ENCODE results near the gene CD163L1. TPM values are rescaled to one million over a fixed set of nuclear protein-coding genes. Genes with fewer than 3 reads are reported as not detected.
"Not testable (repeated sequence)": the region's sequence is repeated elsewhere in the genome, so short reads cannot be mapped to it uniquely, and the experiment has no call there.

Gene CD163L1
- total RNA-seq, 1 donor from 2014 or later: not detected

DNA sequence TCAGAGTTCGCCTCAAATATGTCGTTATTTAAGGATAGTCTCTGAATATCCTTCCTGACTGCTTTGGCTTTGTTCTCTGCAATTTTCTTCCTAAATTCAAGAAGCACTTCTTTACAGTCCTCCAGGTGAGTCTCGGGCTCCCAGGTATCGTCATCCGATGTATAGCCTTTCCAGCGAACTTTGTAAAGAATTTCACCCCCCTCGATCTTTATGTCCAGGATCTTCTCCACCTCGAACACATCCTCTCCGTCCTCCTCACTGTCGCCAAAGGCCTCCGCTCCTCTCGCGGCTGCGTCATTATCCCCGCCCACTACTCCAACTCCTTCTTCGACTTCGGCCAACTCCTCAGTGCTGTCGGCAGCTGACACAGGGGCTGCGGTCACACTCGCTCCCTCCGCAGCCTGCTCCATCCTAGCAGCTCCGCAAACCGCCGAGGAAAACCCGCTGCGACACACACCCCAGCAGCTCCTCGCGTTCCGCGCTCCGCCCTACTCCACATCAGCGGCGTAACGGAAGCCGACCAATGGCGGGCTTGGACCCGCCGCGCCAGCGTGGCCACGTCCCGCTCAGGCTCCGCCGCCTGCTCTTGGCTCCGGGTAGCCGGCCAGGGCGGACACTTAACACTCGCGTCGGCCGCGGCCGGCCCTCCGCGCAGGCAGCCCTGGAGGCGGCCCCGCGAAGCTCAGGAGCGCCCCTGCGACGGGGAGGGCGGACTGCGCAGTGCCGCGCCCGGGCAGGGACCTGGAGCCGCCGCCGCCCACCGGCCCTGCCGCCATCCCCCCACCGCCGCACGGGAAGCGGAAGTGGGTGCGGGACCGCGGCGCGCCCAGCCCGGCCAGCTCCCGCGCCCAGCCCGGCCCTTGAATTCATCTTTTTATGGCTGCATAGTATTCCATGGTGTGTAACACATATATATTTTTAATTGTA is 4.1 kb downstream of the CD163L1 start:
- H3K9me3 ChIP-seq (ENCODE audit: low read depth): no peaks in the 10 kb centered on the region
- no peaks in the 10 kb centered on the region for H3K4me1 ChIP-seq
- H3K27me3 ChIP-seq: peaks cover 4% of the 10 kb centered on the region
- H3K36me3 ChIP-seq: no peaks in the 10 kb centered on the region
- TF ChIP-seq, protein P1, sequence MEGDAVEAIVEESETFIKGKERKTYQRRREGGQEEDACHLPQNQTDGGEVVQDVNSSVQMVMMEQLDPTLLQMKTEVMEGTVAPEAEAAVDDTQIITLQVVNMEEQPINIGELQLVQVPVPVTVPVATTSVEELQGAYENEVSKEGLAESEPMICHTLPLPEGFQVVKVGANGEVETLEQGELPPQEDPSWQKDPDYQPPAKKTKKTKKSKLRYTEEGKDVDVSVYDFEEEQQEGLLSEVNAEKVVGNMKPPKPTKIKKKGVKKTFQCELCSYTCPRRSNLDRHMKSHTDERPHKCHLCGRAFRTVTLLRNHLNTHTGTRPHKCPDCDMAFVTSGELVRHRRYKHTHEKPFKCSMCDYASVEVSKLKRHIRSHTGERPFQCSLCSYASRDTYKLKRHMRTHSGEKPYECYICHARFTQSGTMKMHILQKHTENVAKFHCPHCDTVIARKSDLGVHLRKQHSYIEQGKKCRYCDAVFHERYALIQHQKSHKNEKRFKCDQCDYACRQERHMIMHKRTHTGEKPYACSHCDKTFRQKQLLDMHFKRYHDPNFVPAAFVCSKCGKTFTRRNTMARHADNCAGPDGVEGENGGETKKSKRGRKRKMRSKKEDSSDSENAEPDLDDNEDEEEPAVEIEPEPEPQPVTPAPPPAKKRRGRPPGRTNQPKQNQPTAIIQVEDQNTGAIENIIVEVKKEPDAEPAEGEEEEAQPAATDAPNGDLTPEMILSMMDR (IDR thresholded peaks at IDR 0.05): peak; percentile 21
- TF ChIP-seq EZH2phosphoT487 (IDR thresholded peaks at IDR 0.05) (no peak), EZH2 (IDR thresholded peaks at IDR 0.05) (no peak)
- no peak overlapping the region for H3K27ac ChIP-seq
- H3K4me3 Mint-ChIP-seq: peak overlapping the region; percentile 76
- H4K20me1 ChIP-seq (ENCODE audit: low read depth): no peaks in the 10 kb centered on the region
- H3K9me3 Mint-ChIP-seq: peaks cover 5% of the 10 kb centered on the region
- peak overlapping the region; percentile 91 for H2AFZ ChIP-seq (replicated peaks)
- no peaks in the 10 kb centered on the region for H3K79me2 ChIP-seq (ENCODE audit: low read depth)
- peak; percentile 79 for DNase-seq (ENCODE audit: low spot score)
- no peak overlapping the region for H3K9ac ChIP-seq
- no peaks in the 10 kb centered on the region for H3K4me1 Mint-ChIP-seq
- H3K27me3 Mint-ChIP-seq (ENCODE audit: insufficient read depth, low read depth): peaks cover 3% of the 10 kb centered on the region
- peak overlapping the region; percentile 61 for H3K4me2 ChIP-seq
- H3K36me3 Mint-ChIP-seq: no peaks in the 10 kb centered on the region
- H3K27ac Mint-ChIP-seq: no peak overlapping the region
- H3F3A ChIP-seq (ENCODE audit: low read depth): peaks cover 8% of the 10 kb centered on the region
- H3K4me3 ChIP-seq: peak overlapping the region; percentile 41

DNA sequence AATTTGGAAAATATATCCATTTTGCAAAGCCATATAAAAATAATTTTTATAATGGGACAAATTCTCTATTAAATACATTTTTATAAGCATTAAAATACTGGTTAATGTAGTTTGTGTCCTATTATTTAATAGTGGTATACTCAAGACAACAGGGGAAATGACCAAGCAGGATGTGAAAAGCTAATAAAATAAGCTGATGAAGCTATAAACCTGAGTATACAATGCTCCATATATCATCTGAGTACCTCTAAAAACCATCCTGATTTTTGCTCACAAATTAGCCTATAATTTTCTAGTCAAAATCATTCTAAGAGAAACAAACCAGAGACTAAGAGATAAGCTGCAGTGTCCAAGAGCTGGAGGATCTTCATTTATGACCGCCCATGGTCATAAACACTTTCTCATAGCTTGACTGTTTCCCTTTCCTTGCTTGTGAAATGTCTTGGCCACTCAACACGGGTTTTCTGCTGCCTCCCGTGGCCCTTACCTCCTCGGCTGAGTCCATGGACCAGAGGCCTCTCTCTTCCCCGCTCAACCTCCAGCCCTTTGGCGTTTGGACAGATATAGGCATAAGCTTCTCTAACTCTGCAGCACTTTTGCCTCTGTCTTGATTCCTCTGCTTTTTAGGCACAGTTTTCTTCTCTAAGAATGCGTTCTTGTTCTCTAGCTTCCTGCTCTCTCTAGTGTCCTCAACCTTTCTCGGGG is 5.5 kb downstream of the CD163L1 start:
- H3F3A ChIP-seq (ENCODE audit: low read depth); H3K36me3 Mint-ChIP-seq; H3K4me2 ChIP-seq; H3K27ac ChIP-seq; H3K4me1 Mint-ChIP-seq; H3K4me3 Mint-ChIP-seq; H3K9ac ChIP-seq; H2AFZ ChIP-seq (replicated peaks); DNase-seq (ENCODE audit: low spot score); H3K4me3 ChIP-seq; H4K20me1 ChIP-seq (ENCODE audit: low read depth); H3K4me1 ChIP-seq; H3K9me3 ChIP-seq (ENCODE audit: low read depth); H3K9me3 Mint-ChIP-seq; H3K79me2 ChIP-seq (ENCODE audit: low read depth); H3K27me3 ChIP-seq; H3K36me3 ChIP-seq; H3K27me3 Mint-ChIP-seq (ENCODE audit: insufficient read depth, low read depth); H3K27ac Mint-ChIP-seq: not testable (repeated sequence)

DNA sequence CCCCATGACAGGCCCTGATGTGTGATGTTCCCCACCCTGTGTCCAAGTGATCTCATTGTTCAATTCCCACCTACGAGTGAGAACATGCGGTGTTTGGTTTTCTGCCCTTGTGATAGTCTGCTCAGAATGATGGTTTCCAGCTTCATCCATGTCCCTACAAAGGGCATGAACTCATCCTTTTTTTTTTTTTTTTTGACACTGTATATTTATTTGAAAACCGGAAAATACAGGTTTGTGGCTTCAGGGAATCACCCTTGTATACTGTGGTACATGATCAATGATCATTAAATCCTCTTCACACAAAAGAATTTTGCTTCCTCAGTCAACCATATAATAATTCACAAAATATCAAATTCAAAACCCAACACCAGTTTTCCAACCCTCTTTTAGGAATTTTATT is 6.5 kb downstream of the CD163L1 start:
- H3K4me1 Mint-ChIP-seq: not testable (repeated sequence)

GRCh38 chr12:7434670-7435069 is 9.3 kb downstream of the CD163L1 start:
- no peak overlapping the region for H3K9ac ChIP-seq
- no peaks in the 10 kb centered on the region for H3K36me3 Mint-ChIP-seq
- peaks cover 2% of the 10 kb centered on the region for H3K27me3 Mint-ChIP-seq (ENCODE audit: insufficient read depth, low read depth)
- no peaks in the 10 kb centered on the region for H3K4me1 ChIP-seq
- no peaks in the 10 kb centered on the region for H3K36me3 ChIP-seq
- no peak overlapping the region for H2AFZ ChIP-seq (replicated peaks)
- no peaks in the 10 kb centered on the region for H4K20me1 ChIP-seq (ENCODE audit: low read depth)
- no peak overlapping the region for H3K27ac Mint-ChIP-seq
- no peak overlapping the region for H3K4me3 ChIP-seq
- no peaks in the 10 kb centered on the region for H3K9me3 ChIP-seq (ENCODE audit: low read depth)
- H3K27me3 ChIP-seq: no peaks in the 10 kb centered on the region
- no peak overlapping the region for H3K4me2 ChIP-seq
- H3F3A ChIP-seq (ENCODE audit: low read depth): peaks cover 5% of the 10 kb centered on the region
- H3K4me1 Mint-ChIP-seq: no peaks in the 10 kb centered on the region
- H3K9me3 Mint-ChIP-seq: peaks cover 3% of the 10 kb centered on the region
- no peak for DNase-seq (ENCODE audit: low spot score)
- H3K79me2 ChIP-seq (ENCODE audit: low read depth): no peaks in the 10 kb centered on the region
- TF ChIP-seq EZH2 (IDR thresholded peaks at IDR 0.05): no peak
- TF ChIP-seq, protein P1 (IDR thresholded peaks at IDR 0.05): no peak
- TF ChIP-seq EZH2phosphoT487 (IDR thresholded peaks at IDR 0.05): no peak
- no peak overlapping the region for H3K27ac ChIP-seq
- no peak overlapping the region for H3K4me3 Mint-ChIP-seq

More for the DNA sequence above, 6.5 kb downstream of the CD163L1 start:
- H3K4me2 ChIP-seq; H3K27me3 Mint-ChIP-seq (ENCODE audit: insufficient read depth, low read depth); H3K4me3 Mint-ChIP-seq; H3K79me2 ChIP-seq (ENCODE audit: low read depth); H2AFZ ChIP-seq (replicated peaks); H3K4me1 ChIP-seq; H3K36me3 ChIP-seq; H4K20me1 ChIP-seq (ENCODE audit: low read depth); H3K9me3 Mint-ChIP-seq; H3K27ac Mint-ChIP-seq; H3K4me3 ChIP-seq; H3K9me3 ChIP-seq (ENCODE audit: low read depth); H3K36me3 Mint-ChIP-seq; H3K27ac ChIP-seq; H3F3A ChIP-seq (ENCODE audit: low read depth); DNase-seq (ENCODE audit: low spot score); H3K9ac ChIP-seq; H3K27me3 ChIP-seq: not testable (repeated sequence)

Measured in neural progenitor cell (in vitro differentiated cells).